GM12864 (cell line): ENCODE measurements around the gene MYLK2.

Experiments used
- DNase-seq: peaks from one replicate; pipeline ENCODE4 v3.0.0-alpha.2; 2011; ENCODE audit warnings: low read depth
- H3K4me3 ChIP-seq: 2 replicates; pipeline ENCODE4 v1.5.1; 2011; ENCODE audit warnings: mild to moderate bottlenecking, low read depth, low read length, control low read depth
- CTCF ChIP-seq: IDR thresholded peaks from 2 replicates; pipeline ENCODE4 v1.5.1; 2011; ENCODE audit warnings: low read depth, mild to moderate bottlenecking, moderate library complexity, low read length, control low read depth, inconsistent platforms; ENCODE audit errors: missing control alignments

Gene MYLK2

GRCh38 chr20:31860390-31861134 is 41.4 kb downstream of the MYLK2 start:
- H3K4me3 ChIP-seq: no peak overlapping the region
- DNase-seq: no peak
- TF ChIP-seq CTCF: no peak

DNA sequence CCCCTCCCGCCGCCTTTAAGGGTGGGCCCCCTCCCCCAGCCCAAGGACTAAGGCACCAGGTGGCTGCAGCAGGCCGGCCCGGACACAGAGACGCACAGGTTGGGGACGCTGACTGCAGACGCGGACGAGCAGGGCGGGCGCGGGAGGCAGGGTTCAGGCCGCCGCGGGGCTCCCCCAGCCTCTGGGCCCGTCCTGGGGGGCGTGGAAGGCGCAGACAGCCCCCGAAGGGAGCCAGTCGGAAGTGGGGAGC is 41.9 kb downstream of the MYLK2 start:
- H3K4me3 ChIP-seq: peak overlapping the region; percentile 56
- no peak for DNase-seq
- TF ChIP-seq CTCF: no peak

- no peak for TF ChIP-seq CTCF
- no peak for DNase-seq
- peak overlapping the region; percentile 56 for H3K4me3 ChIP-seq
These were observed 42.4 kb downstream of the MYLK2 start for GRCh38 chr20:31861385-31862156.

- no peak overlapping the region for H3K4me3 ChIP-seq
- TF ChIP-seq CTCF: no peak
- no peak for DNase-seq
These were observed 43.0 kb downstream of the MYLK2 start for GRCh38 chr20:31862157-31862470.

- no peak overlapping the region for H3K4me3 ChIP-seq
- DNase-seq: no peak
- TF ChIP-seq CTCF: no peak
These were observed 43.4 kb downstream of the MYLK2 start for GRCh38 chr20:31862506-31862905.

DNA sequence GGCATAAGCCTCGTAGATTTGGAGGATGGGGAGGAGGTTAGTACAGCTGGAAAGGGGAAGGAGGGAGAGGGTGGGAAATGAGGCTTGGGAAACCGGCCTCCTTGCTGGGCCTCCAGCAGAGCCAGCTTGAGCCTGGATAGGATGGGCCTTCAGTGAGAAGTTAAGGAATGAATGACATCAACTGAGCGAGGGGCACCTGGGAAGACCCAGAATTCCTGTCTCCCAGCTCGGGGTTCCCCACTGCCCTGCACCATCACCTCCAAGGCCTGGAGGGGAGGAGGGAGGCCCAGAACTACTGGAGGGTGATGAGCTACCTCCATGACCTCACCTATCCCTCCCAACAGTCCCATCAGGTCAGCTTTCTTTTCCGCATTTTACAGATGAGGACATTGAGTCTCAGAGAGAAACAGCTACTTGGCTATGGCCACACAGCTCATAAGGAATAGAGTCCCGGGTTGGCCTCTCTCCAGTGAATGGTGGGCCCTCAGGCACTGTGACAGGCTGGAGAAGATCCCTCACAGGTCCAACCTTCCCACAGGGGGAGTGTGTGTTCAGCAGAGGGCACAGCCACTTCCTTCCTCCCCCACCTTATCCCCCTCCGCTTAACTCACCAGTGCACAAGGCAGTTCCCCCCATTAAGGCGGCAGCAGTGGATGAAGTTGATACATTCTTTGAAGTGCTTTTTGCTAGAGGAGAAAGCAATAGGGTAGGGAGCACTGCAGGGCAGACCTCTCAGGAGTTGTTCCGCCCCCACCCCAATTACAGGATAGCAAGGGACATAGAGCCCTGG is 44.3 kb downstream of the MYLK2 start:
- no peak for DNase-seq
- no peak overlapping the region for H3K4me3 ChIP-seq
- TF ChIP-seq CTCF: no peak
